GM12864 (cell line): Measurements from ENCODE around the gene MORF4L1.
"Not testable (repeated sequence)": the region's sequence is repeated elsewhere in the genome, so short reads cannot be mapped to it uniquely, and the experiment has no call there.

Source experiments
- DNase-seq: peaks from one replicate; pipeline ENCODE4 v3.0.0-alpha.2; 2011; ENCODE audit warnings: low read depth
- H3K4me3 ChIP-seq: 2 replicates; pipeline ENCODE4 v1.5.1; 2011; ENCODE audit warnings: mild to moderate bottlenecking, low read depth, low read length, control low read depth
- CTCF ChIP-seq: IDR thresholded peaks from 2 replicates; pipeline ENCODE4 v1.5.1; 2011; ENCODE audit warnings: low read depth, mild to moderate bottlenecking, moderate library complexity, low read length, control low read depth, inconsistent platforms; ENCODE audit errors: missing control alignments

The MORF4L1 gene

GRCh38 chr15:78895471-78895870 is 22.8 kb downstream of the MORF4L1 start:
- TF ChIP-seq CTCF, result no peak
- DNase-seq, result no peak
- H3K4me3 ChIP-seq, result no peak overlapping the region

- DNase-seq, result no peak
- TF ChIP-seq CTCF, result no peak
Measured at GRCh38 chr15:78898540-78898939, 25.9 kb downstream of the MORF4L1 start.

GRCh38 chr15:78900819-78901533 is 28.3 kb downstream of the MORF4L1 start:
- DNase-seq, H3K4me3 ChIP-seq: not testable (repeated sequence)

More at GRCh38 chr15:78898540-78898939, 25.9 kb downstream of the MORF4L1 start:
- H3K4me3 ChIP-seq, result no peak overlapping the region

GRCh38 chr15:78902281-78903032 is 29.8 kb downstream of the MORF4L1 start:
- DNase-seq, H3K4me3 ChIP-seq: not testable (repeated sequence)

- TF ChIP-seq CTCF, result no peak
- no peak for DNase-seq
- H3K4me3 ChIP-seq, result no peak overlapping the region
Measured at GRCh38 chr15:78904599-78905358, 32.1 kb downstream of the MORF4L1 start.

- H3K4me3 ChIP-seq, result no peak overlapping the region
- no peak for DNase-seq
- no peak for TF ChIP-seq CTCF
Measured at GRCh38 chr15:78906316-78906620, 33.6 kb downstream of the MORF4L1 start.

GRCh38 chr15:78907577-78907976 is 34.9 kb downstream of the MORF4L1 start:
- TF ChIP-seq CTCF, result peak; percentile 34
- H3K4me3 ChIP-seq, result no peak overlapping the region
- no peak for DNase-seq
